IMR-90 (cell line): ENCODE results near the gene FBXL16. TPM values are rescaled to one million over a fixed set of nuclear protein-coding genes. Genes with fewer than 3 reads are reported as not detected.
A peak's percentile ranks its signal among the peaks of the same experiment; 100 is the strongest.

Experiments used
- ATAC-seq: fragments of 200-7000 bp; cut with Tn5 transposase; 2 replicates; pipeline ENCODE4 v1.9.1; 2020; ENCODE audit warnings: low read depth, mild to moderate bottlenecking, moderate library complexity
- BruUV-seq: library from RNA; stranded (reverse); fragments of 400-500 nt; replicated peaks from 2 replicates; lab custom pipeline; 2021; lab: Mats Ljungman, UMichigan
- CTCF ChIA-PET: fragments of 300-600 bp; formaldehyde crosslinking; extraction: SDS; loops from one replicate; lab custom pipeline; 2021; ENCODE audit warnings: antibody characterized with exemption; lab: Yijun Ruan, JAX
- POLR2A ChIA-PET: fragments of 300-600 bp; sonication (Branson Sonifier 250); formaldehyde crosslinking; loops from one replicate; lab custom pipeline; 2022; ENCODE audit warnings: antibody characterized with exemption; ENCODE audit not compliant: unreplicated experiment; lab: Charles Lee
- DNase-seq: peaks from one replicate; pipeline ENCODE4 v3.0.0; 2013
- H2AFZ ChIP-seq: replicated peaks from 2 replicates; pipeline ENCODE3; 2013; ENCODE audit warnings: low read length, mild to moderate bottlenecking; ENCODE audit not compliant: poor library complexity
- H2AK5ac ChIP-seq: 2 replicates; pipeline ENCODE4 v1.6.1; 2013; ENCODE audit warnings: low read depth, low read length, inconsistent platforms
- H2AK9ac ChIP-seq: replicated peaks from 2 replicates; pipeline ENCODE3; 2013; ENCODE audit warnings: mild to moderate bottlenecking, low read depth, low read length, moderate library complexity; ENCODE audit not compliant: poor library complexity
- H2BK120ac ChIP-seq: 2 replicates; pipeline ENCODE4 v1.6.1; 2013; ENCODE audit warnings: low read depth, low read length, inconsistent platforms
- H2BK15ac ChIP-seq: 3 replicates; pipeline ENCODE4 v1.6.1; 2013; ENCODE audit warnings: low read depth, low read length, inconsistent platforms
- H2BK20ac ChIP-seq: 2 replicates; pipeline ENCODE4 v1.6.1; 2013; ENCODE audit warnings: low read depth, mild to moderate bottlenecking, inconsistent platforms, low read length, moderate library complexity
- H2BK5ac ChIP-seq: 2 replicates; pipeline ENCODE4 v1.6.1; 2013; ENCODE audit warnings: mild to moderate bottlenecking, low read depth, low read length, inconsistent platforms; ENCODE audit not compliant: poor library complexity, severe bottlenecking
- H3K14ac ChIP-seq: replicated peaks from 2 replicates; pipeline ENCODE4 v1.6.1; 2013; ENCODE audit warnings: low read depth, low read length, inconsistent platforms
- H3K18ac ChIP-seq: 2 replicates; pipeline ENCODE4 v1.6.1; 2013; ENCODE audit warnings: low read depth, low read length, control low read depth
- H3K23ac ChIP-seq: 2 replicates; pipeline ENCODE4 v1.6.1; 2013; ENCODE audit warnings: low read depth, low read length, inconsistent platforms
- H3K27ac ChIP-seq: 2 replicates; pipeline ENCODE4 v1.5.1; 2013; ENCODE audit warnings: mild to moderate bottlenecking, control low read depth, low read length; ENCODE audit not compliant: insufficient read depth
- H3K27me3 ChIP-seq: 2 replicates; pipeline ENCODE4 v1.6.1; 2013; ENCODE audit warnings: low read length; ENCODE audit not compliant: control insufficient read depth, insufficient read depth
- H3K36me3 ChIP-seq: 2 replicates; pipeline ENCODE4 v1.6.1; 2013; ENCODE audit warnings: low read length, mixed read lengths; ENCODE audit not compliant: control insufficient read depth, insufficient read depth
- H3K4ac ChIP-seq: 2 replicates; pipeline ENCODE4 v1.6.1; 2013; ENCODE audit warnings: low read depth, low read length, inconsistent platforms
- H3K4me1 ChIP-seq: 2 replicates; pipeline ENCODE4 v1.6.1; 2013; ENCODE audit warnings: low read length, mixed read lengths; ENCODE audit not compliant: control insufficient read depth, insufficient read depth
- H3K4me2 ChIP-seq: 2 replicates; pipeline ENCODE4 v1.6.1; 2013; ENCODE audit warnings: low read depth, mild to moderate bottlenecking, control low read depth, low read length, moderate library complexity
- H3K4me3 ChIP-seq: 2 replicates; pipeline ENCODE4 v1.5.1; 2013; ENCODE audit warnings: low read depth, mild to moderate bottlenecking, control low read depth, low read length, moderate library complexity; ENCODE audit not compliant: insufficient read depth
- H3K56ac ChIP-seq: 2 replicates; pipeline ENCODE4 v1.6.1; 2013; ENCODE audit warnings: low read length, inconsistent platforms; ENCODE audit not compliant: insufficient read depth; ENCODE audit errors: extremely low read depth
- H3K79me1 ChIP-seq, 2 experiments: 2 replicates each; pipeline ENCODE4 v1.6.1; 2013; ENCODE audit warnings: low read length in 2 of 2, inconsistent platforms in 1 of 2, low read depth in 1 of 2
- H3K9ac ChIP-seq: 2 replicates; pipeline ENCODE4 v1.6.1; 2013; ENCODE audit warnings: low read depth, low read length, control low read depth
- H3K9me1 ChIP-seq: 2 replicates; pipeline ENCODE4 v1.6.1; 2013; ENCODE audit warnings: low read length, inconsistent platforms; ENCODE audit not compliant: insufficient read depth
- H3K9me3 ChIP-seq: 2 replicates; pipeline ENCODE4 v1.6.1; 2013; ENCODE audit warnings: low read length; ENCODE audit not compliant: control insufficient read depth, insufficient read depth
- H4K20me1 ChIP-seq: 2 replicates; pipeline ENCODE4 v1.6.1; 2013; ENCODE audit warnings: low read length, inconsistent platforms; ENCODE audit not compliant: insufficient read depth
- H4K5ac ChIP-seq: 2 replicates; pipeline ENCODE4 v1.6.1; 2013; ENCODE audit warnings: mild to moderate bottlenecking, low read depth, low read length, control low read depth
- H4K8ac ChIP-seq, 2 experiments: 2 replicates each; pipeline ENCODE4 v1.6.1; 2013; ENCODE audit warnings: low read depth in 2 of 2, low read length in 2 of 2, control low read depth in 1 of 2, inconsistent platforms in 1 of 2
- H4K91ac ChIP-seq: 2 replicates; pipeline ENCODE4 v1.6.1; 2013; ENCODE audit warnings: low read depth, low read length, inconsistent platforms; ENCODE audit not compliant: insufficient read depth
- MAFK ChIP-seq: IDR thresholded peaks from 2 replicates; pipeline ENCODE4 v1.6.1; 2012; ENCODE audit warnings: low read depth, low read length, improper control_type of control experiment
- RFX5 ChIP-seq: IDR thresholded peaks from 2 replicates; pipeline ENCODE4 v1.8.0; 2012; ENCODE audit warnings: low read depth, mild to moderate bottlenecking, low read length, moderate library complexity
- SMC3 ChIP-seq: fragments of 150-350 bp; IDR thresholded peaks from 2 replicates; pipeline ENCODE4 v1.6.1; 2016; ENCODE audit warnings: low read depth, mild to moderate bottlenecking, antibody characterized with exemption, low read length, moderate library complexity
- WGBS, 2 experiments: methylation state at CpG; one replicate each; pipeline versions ENCODE4 v1.1.5 to v1.1.7; 2013; ENCODE audit warnings: missing lambda C conversion rate in 2 of 2; ENCODE audit not compliant: insufficient read length in 1 of 2; ENCODE audit errors: extremely low coverage in 2 of 2; 5-methylcytosine and 5-hydroxymethylcytosine counted together
- dilution Hi-C: fragments of 300-500 bp; cut with HindIII; formaldehyde crosslinking; loops from one replicate; pipeline ENCODE4 v1.14.3; 2018; ENCODE audit warnings: low sequenced_read_pairs; ENCODE audit not compliant: unreplicated experiment
- in situ Hi-C: fragments of 300-500 bp; cut with MboI; formaldehyde crosslinking; loops from 3 replicates; pipeline ENCODE4 v1.14.3; 2019; ENCODE audit warnings: low sequenced_read_pairs, inconsistent platforms, mixed read lengths
- intact Hi-C: fragments of 100-400 bp; cut with micrococcal nuclease; formaldehyde crosslinking; loops from 2 replicates; pipeline ENCODE4 v1.10.0; 2022
- polyA plus RNA-seq, 3 experiments: library from polyadenylated mRNA; depleted of rRNA; stranded (reverse); fragments of >200 nt; gene quantifications; 2 replicates each; pipeline ENCODE4 v1.2.3, GENCODE V29; 2012; ENCODE audit warnings: low replicate concordance in 1 of 3
- total RNA-seq: library from RNA; depleted of rRNA; stranded (reverse); fragments of >200 nt; gene quantifications from 2 replicates; pipeline ENCODE4 v1.2.3, GENCODE V29; 2012
- TF ChIP-seq, protein P1 (sequence below): fragments of 150-350 bp; IDR thresholded peaks from 2 replicates; pipeline ENCODE4 v1.6.1; 2016; ENCODE audit warnings: low read depth, mild to moderate bottlenecking, low read length, moderate library complexity, borderline replicate concordance

Gene FBXL16
- total and polyA plus RNA-seq, 2 of the 4 experiments (the other 2 are of a cell fraction), result 0.18 to 2.2 TPM

DNA sequence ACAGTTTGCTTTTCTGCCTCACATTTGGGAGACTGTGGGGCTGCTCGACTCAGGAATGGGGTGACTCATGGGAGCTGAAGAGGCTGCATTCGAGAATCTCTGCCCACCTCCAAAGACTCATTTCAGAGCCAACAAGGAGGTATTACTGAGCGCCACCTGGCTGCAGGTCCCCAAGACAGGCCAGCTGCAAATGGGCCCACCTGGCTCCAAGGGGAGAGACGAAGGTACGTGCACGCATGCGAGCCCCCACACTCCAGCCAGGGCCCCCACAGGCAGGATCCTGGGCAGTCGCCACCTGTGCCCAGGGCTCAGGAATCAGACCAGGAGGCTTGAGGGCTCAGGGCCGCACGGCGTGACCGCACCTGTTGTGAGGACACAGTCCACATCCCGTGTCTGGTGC is 27.3 kb upstream of the FBXL16 start:
- ATAC-seq, result no peak
- Histone ChIP-seq H4K91ac (no peak overlapping the region), H3K4ac (no peak overlapping the region), H3K23ac (no peak overlapping the region), H2BK15ac (no peak overlapping the region), H4K20me1 (peaks cover 4% of the 10 kb centered on the region), H3K56ac (no peak overlapping the region), H3K9ac (no peak overlapping the region), H3K9me1 (no peaks in the 10 kb centered on the region), H2AK5ac (no peak overlapping the region), H3K4me3 (no peak overlapping the region), H2AFZ (no peak overlapping the region), H3K4me1 (peaks cover 3% of the 10 kb centered on the region), H3K9me3 (no peaks in the 10 kb centered on the region), H3K27ac (no peak overlapping the region), H3K18ac (no peak overlapping the region), H2BK5ac (no peak overlapping the region), H4K8ac (no peak overlapping the region), H3K4me2 (no peak overlapping the region), H4K5ac (no peak overlapping the region), H3K27me3 (no peaks in the 10 kb centered on the region), H2BK120ac (no peak overlapping the region), H2AK9ac (peak overlapping the region; percentile 42), H3K79me1 (peaks cover 0 to 4% of the 10 kb centered on the region in 2 experiments; a peak in 1 of 4 replicates), H2BK20ac (no peak overlapping the region), H3K36me3 (peaks cover 48% of the 10 kb centered on the region), H3K14ac (no peak overlapping the region)
- POLR2A ChIA-PET, result no interaction called here
- in situ Hi-C loops (no loop called here), dilution Hi-C loops (no loop called here), intact Hi-C loops (no loop called here)
- CTCF ChIA-PET, result no interaction called here
- BruUV-seq, result no TSS peak
- 93% methylated on average over 5 of the region's 13 CpGs; no CpG with 5 or more reads in 1 of the 2 experiments for WGBS, 2 experiments
- TF ChIP-seq, protein P1, sequence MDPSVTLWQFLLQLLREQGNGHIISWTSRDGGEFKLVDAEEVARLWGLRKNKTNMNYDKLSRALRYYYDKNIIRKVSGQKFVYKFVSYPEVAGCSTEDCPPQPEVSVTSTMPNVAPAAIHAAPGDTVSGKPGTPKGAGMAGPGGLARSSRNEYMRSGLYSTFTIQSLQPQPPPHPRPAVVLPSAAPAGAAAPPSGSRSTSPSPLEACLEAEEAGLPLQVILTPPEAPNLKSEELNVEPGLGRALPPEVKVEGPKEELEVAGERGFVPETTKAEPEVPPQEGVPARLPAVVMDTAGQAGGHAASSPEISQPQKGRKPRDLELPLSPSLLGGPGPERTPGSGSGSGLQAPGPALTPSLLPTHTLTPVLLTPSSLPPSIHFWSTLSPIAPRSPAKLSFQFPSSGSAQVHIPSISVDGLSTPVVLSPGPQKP, result no peak
- TF ChIP-seq RFX5 (no peak), SMC3 (0 out of 2 replicates have a peak, but pooled peaks have one; percentile 9), MAFK (no peak)
- peak; percentile 21 for DNase-seq
